GM21515 (cell line): ENCODE results near the gene BCAT1.
A peak's percentile ranks its signal among the peaks of the same experiment; 100 is the strongest.
"Not testable (repeated sequence)": the region's sequence is repeated elsewhere in the genome, so short reads cannot be mapped to it uniquely, and the experiment has no call there.

Experiments
- ATAC-seq: cut with Tn5 transposase; IDR thresholded peaks from one replicate; pipeline ENCODE4 v1.9.1; 2021; ENCODE audit not compliant: unreplicated experiment

BCAT1 gene

DNA sequence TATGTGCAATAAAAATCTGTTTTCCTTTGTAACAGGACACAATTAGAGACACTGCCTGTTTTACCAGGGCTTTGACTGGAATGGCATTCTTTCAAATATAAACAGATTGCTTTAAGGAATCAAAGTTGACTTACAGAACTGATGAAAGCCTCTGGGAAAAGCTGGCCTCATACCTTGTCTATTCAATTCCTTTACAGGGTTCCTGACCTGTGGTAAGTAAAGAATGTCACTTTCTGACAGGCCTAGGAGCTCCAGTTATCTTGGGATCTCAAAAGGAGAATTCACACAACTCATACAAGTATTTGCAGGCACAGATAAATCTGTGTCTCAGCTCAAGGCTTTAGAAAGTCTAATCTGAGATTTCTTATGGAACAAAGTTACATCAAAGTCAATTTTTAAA lies 88.4 kb downstream of the BCAT1 start:
- ATAC-seq: no peak

GRCh38 chr12:24856541-24856940 lies 92.4 kb downstream of the BCAT1 start:
- no peak for ATAC-seq

- no peak for ATAC-seq
Measured at GRCh38 chr12:24854908-24855307, 94.0 kb downstream of the BCAT1 start.

GRCh38 chr12:24854017-24854416 lies 94.9 kb downstream of the BCAT1 start:
- no peak for ATAC-seq

GRCh38 chr12:24853588-24853987 lies 95.3 kb downstream of the BCAT1 start:
- ATAC-seq: no peak

DNA sequence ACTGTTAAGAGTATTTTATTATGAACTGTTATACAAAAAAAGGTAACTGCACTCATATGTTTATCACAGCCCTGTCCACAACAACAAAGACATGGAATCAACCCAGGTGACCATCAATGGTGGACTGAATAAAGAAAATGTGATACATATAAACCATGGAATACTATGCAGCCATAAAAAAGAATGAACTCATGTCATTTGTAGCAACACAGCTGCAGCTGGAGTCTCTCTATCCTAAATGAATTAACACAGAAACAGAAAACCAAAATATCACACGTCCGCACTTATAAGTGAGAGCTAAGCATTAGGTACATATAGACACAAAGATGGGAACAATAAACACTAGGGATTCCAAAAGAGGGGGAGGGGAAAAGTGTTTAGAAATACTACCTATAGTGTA lies 95.8 kb downstream of the BCAT1 start:
- no peak for ATAC-seq

GRCh38 chr12:24852420-24852819 lies 96.5 kb downstream of the BCAT1 start:
- no peak for ATAC-seq

DNA sequence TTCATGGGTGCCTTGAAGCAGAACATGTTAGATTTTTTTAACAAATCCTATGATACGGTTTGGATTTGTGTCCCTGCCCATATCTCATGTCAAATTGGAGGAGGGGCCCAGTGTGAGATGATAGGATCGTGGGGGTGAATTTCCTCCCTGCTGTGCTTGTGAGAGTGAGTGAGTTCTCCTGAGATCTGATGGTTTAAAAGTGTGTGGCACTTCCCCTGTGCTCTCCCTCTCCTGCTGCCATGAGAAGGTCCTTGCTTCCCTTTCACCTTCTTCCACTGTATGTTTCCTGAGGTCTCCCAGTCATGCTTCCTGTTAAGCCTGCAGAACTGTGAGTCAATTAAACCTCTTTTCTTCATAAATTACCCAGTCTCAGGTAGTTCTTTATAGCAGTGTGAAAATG lies 97.0 kb downstream of the BCAT1 start:
- not testable (repeated sequence) for ATAC-seq

GRCh38 chr12:24851341-24851740 lies 97.6 kb downstream of the BCAT1 start:
- ATAC-seq: no peak

GRCh38 chr12:24850496-24850895 lies 98.4 kb downstream of the BCAT1 start:
- no peak for ATAC-seq

DNA sequence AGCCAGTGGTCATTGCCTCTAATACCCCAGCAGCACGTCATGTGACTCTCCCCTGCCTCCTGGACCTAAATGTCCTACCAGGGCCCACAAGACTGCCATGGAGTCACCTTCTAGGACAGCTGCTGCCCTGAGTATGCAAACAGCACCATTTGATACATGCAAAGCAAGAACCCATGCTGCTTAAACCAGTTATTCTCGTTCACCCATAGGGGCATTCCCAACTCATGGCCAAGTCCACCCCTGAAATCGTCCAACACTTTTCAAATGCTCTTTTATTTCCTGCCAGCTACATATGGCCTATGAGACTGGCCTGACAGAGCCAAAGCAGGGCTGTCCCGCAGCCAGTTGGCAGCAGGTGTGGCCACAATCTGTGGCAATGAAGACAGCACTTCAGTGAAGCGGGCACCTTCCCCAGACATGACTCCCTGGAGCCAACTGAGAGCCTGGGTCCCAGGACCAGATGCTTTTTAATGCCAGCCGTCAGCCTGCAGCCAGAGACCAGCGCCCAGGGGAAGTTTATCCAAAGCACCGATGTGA lies 99.9 kb downstream of the BCAT1 start:
- no peak for ATAC-seq

DNA sequence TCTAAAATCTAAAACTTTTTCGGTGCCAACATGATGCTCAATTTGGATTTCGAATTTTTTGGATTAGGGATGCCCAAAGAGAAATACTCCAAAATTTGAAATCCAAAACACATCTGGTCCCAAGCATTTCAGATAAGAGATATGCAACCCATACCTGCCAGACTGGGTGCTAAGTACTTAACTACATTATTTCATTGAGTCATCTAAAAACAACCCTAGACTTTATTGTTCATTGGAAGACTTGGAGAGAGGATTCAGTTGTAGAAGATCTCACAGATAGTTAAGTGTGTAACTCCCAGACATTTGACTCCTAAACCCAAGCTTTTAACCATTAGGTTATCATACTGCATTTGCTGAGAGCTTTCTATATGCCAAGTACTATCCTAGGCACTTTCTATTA lies 102.2 kb downstream of the BCAT1 start:
- ATAC-seq: no peak

DNA sequence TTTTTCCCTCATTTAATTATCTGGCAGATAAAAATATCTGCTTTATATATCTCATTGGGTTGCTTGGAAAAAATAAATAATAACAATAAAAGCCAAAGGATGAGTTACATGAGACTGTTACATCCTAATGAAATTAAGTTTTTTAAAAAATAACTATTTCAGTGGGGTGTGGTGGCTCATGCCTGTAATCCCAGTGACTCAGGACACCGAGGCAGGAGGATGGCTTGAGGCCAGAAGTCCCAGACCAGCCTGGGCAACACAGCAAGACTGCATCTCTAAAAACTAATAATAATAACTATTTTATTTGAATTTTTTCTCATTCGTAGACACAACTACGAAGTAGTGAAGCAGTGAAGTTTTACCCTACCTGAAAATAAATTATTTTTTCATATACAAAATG lies 103.3 kb downstream of the BCAT1 start:
- no peak for ATAC-seq

- ATAC-seq: no peak
Measured at GRCh38 chr12:24840046-24840800, 108.7 kb downstream of the BCAT1 start.

GRCh38 chr12:24839268-24839791 lies 109.6 kb downstream of the BCAT1 start:
- peak; percentile 78 for ATAC-seq

DNA sequence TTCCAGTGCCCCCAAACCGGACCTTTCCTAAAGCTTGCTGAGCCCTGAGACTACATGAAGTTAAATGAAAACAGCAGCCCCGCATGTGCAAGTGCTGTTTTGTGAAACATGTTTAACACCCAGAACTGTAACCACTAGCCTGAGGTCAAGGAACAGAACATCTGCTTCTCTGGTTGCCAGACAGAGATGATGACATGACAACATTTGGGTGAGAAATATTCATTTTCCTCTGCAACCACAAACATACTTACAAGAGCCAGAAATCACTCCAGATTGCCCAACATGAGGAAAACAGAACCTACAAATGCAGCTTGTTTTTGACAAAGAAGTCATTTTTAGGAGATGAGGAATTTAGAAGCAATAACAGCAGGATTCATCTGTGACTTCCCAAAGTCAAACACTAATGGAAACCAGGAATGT lies 110.4 kb downstream of the BCAT1 start:
- ATAC-seq: peak; percentile 59

DNA sequence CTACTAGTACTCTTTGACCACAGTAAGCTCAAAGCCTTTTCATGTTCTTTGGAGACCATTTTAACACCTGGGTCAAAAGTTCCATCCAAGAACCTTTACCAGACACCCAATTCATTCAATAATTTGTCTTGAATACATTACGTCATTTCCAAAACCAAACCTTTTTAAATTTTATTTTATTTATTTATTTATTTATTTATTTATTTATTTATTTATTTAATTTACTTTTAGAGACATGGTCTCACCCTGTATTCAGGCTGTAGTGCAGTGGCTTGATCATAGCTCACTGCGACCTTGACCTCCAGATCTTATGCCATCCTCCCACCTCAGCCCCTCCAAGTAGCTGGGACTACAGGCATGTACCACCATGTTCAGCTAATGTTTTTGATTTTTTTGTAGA lies 113.5 kb downstream of the BCAT1 start:
- ATAC-seq: no peak

GRCh38 chr12:24833513-24833912 lies 115.4 kb downstream of the BCAT1 start:
- no peak for ATAC-seq

DNA sequence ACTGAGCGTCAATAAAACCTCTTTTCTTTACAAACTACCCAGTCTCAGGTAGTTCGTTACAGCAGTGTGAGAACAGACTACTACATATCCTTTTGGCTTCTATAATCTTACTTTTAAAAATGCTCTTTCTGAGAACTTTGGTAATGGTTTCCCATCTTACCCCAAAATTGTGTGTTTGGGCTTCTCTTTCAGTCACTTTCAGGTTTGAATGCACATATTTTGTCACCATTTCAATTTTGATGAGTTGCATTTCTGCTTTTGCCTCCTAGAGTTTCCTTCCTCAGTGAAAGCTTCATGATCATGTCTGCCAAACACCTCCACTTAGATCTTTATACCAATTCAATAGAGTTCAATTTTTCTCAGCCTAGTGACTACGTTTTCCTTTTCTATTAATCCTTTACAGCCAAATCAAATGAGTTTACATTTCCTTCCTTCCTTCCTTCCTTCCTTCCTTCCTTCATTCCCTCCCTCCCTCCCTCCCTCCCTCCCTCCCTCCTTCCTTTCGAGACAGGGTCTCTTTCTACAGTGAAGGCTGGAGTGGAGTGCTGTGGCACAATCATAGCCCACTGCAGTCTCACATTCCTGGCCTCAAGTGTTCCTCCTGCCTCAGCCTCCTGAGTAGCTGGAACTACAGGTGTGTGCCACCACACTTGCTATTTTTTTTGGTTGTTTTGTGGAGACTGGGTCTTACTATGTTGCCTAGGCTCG lies 124.9 kb downstream of the BCAT1 start:
- no peak for ATAC-seq

DNA sequence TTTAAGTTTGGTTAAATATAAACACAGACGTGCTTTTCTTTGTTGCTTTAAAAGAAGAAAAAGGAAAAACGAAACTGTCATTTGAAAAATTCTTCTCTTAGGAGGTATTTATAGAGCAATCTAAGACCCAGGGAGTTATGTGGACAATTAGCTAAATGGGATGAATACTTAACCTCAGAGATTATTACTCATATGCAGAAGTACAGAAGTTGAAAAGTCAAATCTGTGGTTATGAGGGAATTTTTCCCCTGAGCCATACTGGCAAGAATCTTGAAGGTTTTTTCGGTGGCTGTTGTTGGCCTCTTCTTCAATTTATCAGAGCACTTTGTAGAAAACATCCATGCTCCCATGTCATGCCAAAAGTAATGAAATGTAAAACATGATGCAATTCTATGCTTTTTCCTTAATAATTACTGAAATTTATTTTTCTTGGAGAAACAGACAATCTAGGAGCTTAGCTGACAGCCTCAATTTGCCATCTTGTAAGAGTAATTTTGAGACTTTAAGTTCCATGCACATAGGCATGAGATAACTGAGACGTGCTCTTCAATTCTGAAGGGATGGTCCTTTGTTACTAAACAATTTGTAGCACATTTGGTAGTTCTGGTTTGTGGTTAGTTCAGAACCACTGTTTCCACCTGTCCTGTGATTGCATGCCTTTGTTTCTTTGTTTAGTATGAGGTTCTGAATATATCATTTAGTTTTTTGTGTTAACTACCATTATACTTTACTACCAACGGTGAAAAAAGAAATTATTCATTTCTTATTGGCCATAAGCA lies 126.6 kb downstream of the BCAT1 start:
- ATAC-seq: peak; percentile 55

GRCh38 chr12:24821691-24822090 lies 127.2 kb downstream of the BCAT1 start:
- peak; percentile 50 for ATAC-seq
